Measurements from ENCODE around the gene XYLT1. TPM values are rescaled to one million over a fixed set of nuclear protein-coding genes. Genes with fewer than 3 reads are reported as not detected.

XYLT1 gene
- polyA plus RNA-seq, 1 donor from 2014 or later: 3.3 TPM

- Histone ChIP-seq H3K9me2 (ENCODE audit: insufficient read depth, low read length) (no peaks in the 10 kb centered on the region), H3K9me3 (ENCODE audit: low read length) (no peaks in the 10 kb centered on the region), H4K20me1 (ENCODE audit: insufficient read depth) (no peaks in the 10 kb centered on the region), H3K79me2 (replicated peaks; ENCODE audit: insufficient read depth, low read length) (no peaks in the 10 kb centered on the region), H3K9ac (ENCODE audit: low read length) (no peak overlapping the region), H3K4me2 (ENCODE audit: low read length) (no peak overlapping the region), H3K27ac (ENCODE audit: low read length) (no peak overlapping the region), H3K27me3 (ENCODE audit: insufficient read depth, low read depth, low read length) (no peaks in the 10 kb centered on the region), H3K36me3 (ENCODE audit: insufficient read depth, low read length) (no peaks in the 10 kb centered on the region), H3F3A (ENCODE audit: insufficient read depth, low read length, poor library complexity, severe bottlenecking) (no peaks in the 10 kb centered on the region), H2AFZ (ENCODE audit: low read depth, low read length) (no peak overlapping the region), H3K4me3 (ENCODE audit: low read length) (no peak overlapping the region)
- no peak for TF ChIP-seq TAF1 (IDR thresholded peaks at IDR 0.05; ENCODE audit: low read depth)
Measured at GRCh38 chr16:17397499-17397891, 73.3 kb downstream of the XYLT1 start.

GRCh38 chr16:17396762-17397498 is 73.8 kb downstream of the XYLT1 start:
- H3F3A ChIP-seq (ENCODE audit: insufficient read depth, low read length, poor library complexity, severe bottlenecking): no peaks in the 10 kb centered on the region
- no peaks in the 10 kb centered on the region for H3K9me3 ChIP-seq (ENCODE audit: low read length)
- no peaks in the 10 kb centered on the region for H3K36me3 ChIP-seq (ENCODE audit: insufficient read depth, low read length)
- H3K9ac ChIP-seq (ENCODE audit: low read length): no peak overlapping the region
- no peak overlapping the region for H2AFZ ChIP-seq (ENCODE audit: low read depth, low read length)
- no peak overlapping the region for H3K27ac ChIP-seq (ENCODE audit: low read length)
- H3K4me2 ChIP-seq (ENCODE audit: low read length): no peak overlapping the region
- no peaks in the 10 kb centered on the region for H3K27me3 ChIP-seq (ENCODE audit: insufficient read depth, low read depth, low read length)
- no peaks in the 10 kb centered on the region for H4K20me1 ChIP-seq (ENCODE audit: insufficient read depth)
- H3K79me2 ChIP-seq (replicated peaks; ENCODE audit: insufficient read depth, low read length): no peaks in the 10 kb centered on the region
- no peak overlapping the region for H3K4me3 ChIP-seq (ENCODE audit: low read length)
- TF ChIP-seq RAD21 (conservative IDR thresholded peaks at IDR 0.05) (no peak), TAF1 (IDR thresholded peaks at IDR 0.05; ENCODE audit: low read depth) (no peak), REST (IDR thresholded peaks at IDR 0.05; ENCODE audit: borderline replicate concordance) (no peak), SMC3 (conservative IDR thresholded peaks at IDR 0.05; ENCODE audit: poor library complexity) (no peak), EP300 (conservative IDR thresholded peaks at IDR 0.05; ENCODE audit: poor library complexity, severe bottlenecking) (no peak), POLR2AphosphoS5 (IDR thresholded peaks at IDR 0.05) (no peak), EZH2 (IDR thresholded peaks at IDR 0.05; ENCODE audit: borderline replicate concordance, insufficient read depth, low read length, poor library complexity, severe bottlenecking) (no peak), MXI1 (conservative IDR thresholded peaks at IDR 0.05; ENCODE audit: poor library complexity, severe bottlenecking) (no peak), CTCF (IDR thresholded peaks at IDR 0.05; ENCODE audit: poor library complexity, severe bottlenecking) (no peak)
- H3K9me2 ChIP-seq (ENCODE audit: insufficient read depth, low read length): no peaks in the 10 kb centered on the region
